ENCODE data around the gene REX1BD. TPM values are rescaled to one million over a fixed set of nuclear protein-coding genes. Genes with fewer than 3 reads are reported as not detected.

The REX1BD gene
- total and polyA plus RNA-seq, 2 of the 13 experiments (the other 11 are each of a cell fraction or from before 2014, with no cell fraction given): 7.5 to 25.4 TPM

DNA sequence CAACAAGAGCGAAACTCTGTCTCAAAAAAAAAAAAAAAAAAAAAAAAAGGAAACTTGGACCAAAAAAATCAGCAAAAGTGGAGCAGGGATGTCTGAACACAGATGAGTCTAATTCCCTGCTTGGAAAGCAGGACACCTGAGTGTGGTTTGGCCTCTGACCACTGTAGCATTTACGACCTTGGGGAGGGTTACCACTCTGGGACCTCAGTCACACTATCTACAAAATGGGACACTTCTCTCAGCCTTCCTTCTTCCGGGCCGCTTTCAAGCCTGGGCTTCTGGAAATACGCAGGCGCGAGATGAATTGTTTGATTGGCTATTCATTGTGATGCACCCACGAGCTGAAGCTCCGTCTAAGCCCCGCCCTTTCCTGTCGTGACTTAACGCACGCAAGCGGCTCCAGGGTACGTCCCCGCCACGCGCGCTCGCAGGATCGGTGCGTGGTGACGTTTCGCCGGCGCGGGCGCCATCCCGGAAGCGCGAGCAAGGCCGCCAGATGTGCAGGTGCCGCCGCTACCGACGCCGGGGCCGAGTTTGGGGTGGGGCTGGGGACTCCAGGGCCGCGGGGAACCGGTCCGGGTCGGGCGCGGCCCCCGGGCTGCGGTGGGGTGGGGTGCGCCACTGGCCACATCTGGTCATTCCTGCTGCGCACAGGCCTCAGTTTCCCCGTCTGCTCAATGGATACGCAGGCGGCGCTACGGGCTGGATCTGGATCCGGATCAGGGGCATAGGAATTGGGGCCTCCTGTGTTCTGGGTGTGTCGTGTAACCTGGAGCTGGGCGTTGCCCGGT, 31.0 kb upstream of the REX1BD start, which contains the start of gene KXD1 (continued):
- TF ChIP-seq AGO2 (optimal IDR thresholded peaks at IDR 0.05; ENCODE audit: low read depth, low read length) (peak; percentile 41), ZNF572 (CRISPR knock-in tag; IDR thresholded peaks at IDR 0.05) (peak; percentile 57; the same call in 1 of the 2 replicates), KDM6A (CRISPR knock-in tag; IDR thresholded peaks at IDR 0.05; ENCODE audit: low read depth) (0 out of 2 replicates have a peak, but pooled peaks have one; percentile 7), SIN3A (IDR thresholded peaks at IDR 0.05; ENCODE audit: borderline replicate concordance, low read depth, low read length) (peak; percentile 85; the same call in 1 of the 2 replicates), CBX1 (IDR thresholded peaks at IDR 0.05; ENCODE audit: low read depth) (peak; percentile 66), ZSCAN21 (CRISPR knock-in tag; IDR thresholded peaks at IDR 0.05; ENCODE audit: borderline replicate concordance) (no peak), NR1H2 (CRISPR knock-in tag; IDR thresholded peaks at IDR 0.05; ENCODE audit: borderline replicate concordance, low read depth) (no peak), ZNF724P (CRISPR knock-in tag; IDR thresholded peaks at IDR 0.05; ENCODE audit: borderline replicate concordance) (no peak), ZNF232 (CRISPR knock-in tag; IDR thresholded peaks at IDR 0.05; ENCODE audit: borderline replicate concordance) (no peak), ZNF709 (CRISPR knock-in tag; IDR thresholded peaks at IDR 0.05) (peak; percentile 42), PRDM4 (CRISPR knock-in tag; IDR thresholded peaks at IDR 0.05; ENCODE audit: borderline replicate concordance) (no peak), ZNF510 (CRISPR knock-in tag; IDR thresholded peaks at IDR 0.05; ENCODE audit: low read depth) (no peak), NFYB (CRISPR knock-in tag; IDR thresholded peaks at IDR 0.05) (peak; percentile 68), HNRNPLL (IDR thresholded peaks at IDR 0.05; ENCODE audit: low read depth, low read length, poor library complexity, severe bottlenecking) (peak; percentile 86), ONECUT2 (CRISPR knock-in tag; IDR thresholded peaks at IDR 0.05) (no peak), KDM5A (IDR thresholded peaks at IDR 0.05; ENCODE audit: borderline replicate concordance, low read length) (peak; percentile 58; the same call in 1 of the 2 replicates), ETV6 (CRISPR knock-in tag; conservative IDR thresholded peaks at IDR 0.05) (0 out of 2 replicates have a peak, but pooled peaks have one; percentile 37), NAIF1 (CRISPR knock-in tag; IDR thresholded peaks at IDR 0.05; ENCODE audit: borderline replicate concordance) (no peak), CBFB (CRISPR knock-in tag; IDR thresholded peaks at IDR 0.05) (peak; percentile 17; the same call in 1 of the 2 replicates), SMARCE1 (IDR thresholded peaks at IDR 0.05; ENCODE audit: borderline replicate concordance) (no peak)
- TF ChIP-seq, protein P1, sequence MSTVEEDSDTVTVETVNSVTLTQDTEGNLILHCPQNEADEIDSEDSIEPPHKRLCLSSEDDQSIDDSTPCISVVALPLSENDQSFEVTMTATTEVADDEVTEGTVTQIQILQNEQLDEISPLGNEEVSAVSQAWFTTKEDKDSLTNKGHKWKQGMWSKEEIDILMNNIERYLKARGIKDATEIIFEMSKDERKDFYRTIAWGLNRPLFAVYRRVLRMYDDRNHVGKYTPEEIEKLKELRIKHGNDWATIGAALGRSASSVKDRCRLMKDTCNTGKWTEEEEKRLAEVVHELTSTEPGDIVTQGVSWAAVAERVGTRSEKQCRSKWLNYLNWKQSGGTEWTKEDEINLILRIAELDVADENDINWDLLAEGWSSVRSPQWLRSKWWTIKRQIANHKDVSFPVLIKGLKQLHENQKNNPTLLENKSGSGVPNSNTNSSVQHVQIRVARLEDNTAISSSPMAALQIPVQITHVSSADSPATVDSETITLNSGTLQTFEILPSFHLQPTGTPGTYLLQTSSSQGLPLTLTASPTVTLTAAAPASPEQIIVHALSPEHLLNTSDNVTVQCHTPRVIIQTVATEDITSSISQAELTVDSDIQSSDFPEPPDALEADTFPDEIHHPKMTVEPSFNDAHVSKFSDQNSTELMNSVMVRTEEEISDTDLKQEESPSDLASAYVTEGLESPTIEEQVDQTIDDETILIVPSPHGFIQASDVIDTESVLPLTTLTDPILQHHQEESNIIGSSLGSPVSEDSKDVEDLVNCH (CRISPR knock-in tag; IDR thresholded peaks at IDR 0.05): no peak
- TF ChIP-seq, protein P2, sequence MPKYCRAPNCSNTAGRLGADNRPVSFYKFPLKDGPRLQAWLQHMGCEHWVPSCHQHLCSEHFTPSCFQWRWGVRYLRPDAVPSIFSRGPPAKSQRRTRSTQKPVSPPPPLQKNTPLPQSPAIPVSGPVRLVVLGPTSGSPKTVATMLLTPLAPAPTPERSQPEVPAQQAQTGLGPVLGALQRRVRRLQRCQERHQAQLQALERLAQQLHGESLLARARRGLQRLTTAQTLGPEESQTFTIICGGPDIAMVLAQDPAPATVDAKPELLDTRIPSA (CRISPR knock-in tag; IDR thresholded peaks at IDR 0.05; ENCODE audit: borderline replicate concordance): peak; percentile 78; the same call in 1 of the 2 replicates
